ENCODE results near the gene F5.

Gene F5

DNA sequence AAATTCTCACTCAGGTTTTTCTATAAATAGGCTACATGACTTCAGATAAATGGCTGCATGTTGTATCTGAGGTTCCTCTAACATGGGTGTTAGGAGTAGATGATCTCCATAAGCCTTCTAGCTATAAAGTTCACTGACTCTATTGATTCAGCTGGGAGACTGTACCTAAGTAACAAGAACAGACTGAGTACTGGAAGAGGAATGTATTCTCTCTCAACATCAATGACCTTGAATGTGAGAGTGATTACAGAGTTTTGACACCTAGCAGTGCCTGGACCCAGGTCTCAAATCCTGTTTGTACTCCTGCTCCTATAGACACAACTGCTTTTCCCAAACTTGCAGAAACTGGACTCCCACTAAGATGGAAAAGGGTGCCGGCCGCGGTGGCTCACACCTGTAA is 91.9 kb downstream of the F5 start:
- Mint-ChIP-seq H3K9me3 (peaks cover 3% of the 10 kb centered on the region), H3K36me3 (ENCODE audit: low read depth) (no peaks in the 10 kb centered on the region), H3K27ac (no peak overlapping the region), H3K4me1 (no peaks in the 10 kb centered on the region), H3K4me3 (no peak overlapping the region), H3K27me3 (ENCODE audit: low read depth, poor library complexity) (peaks cover 3% of the 10 kb centered on the region)
- no peak for TF ChIP-seq CTCF (IDR thresholded peaks at IDR 0.05)
- DNase-seq, result no peak

GRCh38 chr1:169493251-169493650 is 93.0 kb downstream of the F5 start:
- Mint-ChIP-seq H3K4me1 (no peaks in the 10 kb centered on the region), H3K4me3 (no peak overlapping the region)

GRCh38 chr1:169491845-169492281 is 94.4 kb downstream of the F5 start:
- no peak for DNase-seq
- Mint-ChIP-seq H3K36me3 (ENCODE audit: low read depth) (peaks cover 8% of the 10 kb centered on the region), H3K9me3 (peaks cover 13% of the 10 kb centered on the region), H3K4me1 (peaks cover 13% of the 10 kb centered on the region), H3K27ac (no peak overlapping the region), H3K27me3 (ENCODE audit: low read depth, poor library complexity) (peaks cover 3% of the 10 kb centered on the region), H3K4me3 (no peak overlapping the region)
- no peak for TF ChIP-seq CTCF (IDR thresholded peaks at IDR 0.05)

More at GRCh38 chr1:169493251-169493650, 93.0 kb downstream of the F5 start:
- Mint-ChIP-seq H3K36me3 (ENCODE audit: low read depth) (no peaks in the 10 kb centered on the region), H3K27ac (no peak overlapping the region), H3K27me3 (ENCODE audit: low read depth, poor library complexity) (peaks cover 3% of the 10 kb centered on the region), H3K9me3 (peaks cover 4% of the 10 kb centered on the region)
- no peak for DNase-seq
- no peak for TF ChIP-seq CTCF (IDR thresholded peaks at IDR 0.05)

DNA sequence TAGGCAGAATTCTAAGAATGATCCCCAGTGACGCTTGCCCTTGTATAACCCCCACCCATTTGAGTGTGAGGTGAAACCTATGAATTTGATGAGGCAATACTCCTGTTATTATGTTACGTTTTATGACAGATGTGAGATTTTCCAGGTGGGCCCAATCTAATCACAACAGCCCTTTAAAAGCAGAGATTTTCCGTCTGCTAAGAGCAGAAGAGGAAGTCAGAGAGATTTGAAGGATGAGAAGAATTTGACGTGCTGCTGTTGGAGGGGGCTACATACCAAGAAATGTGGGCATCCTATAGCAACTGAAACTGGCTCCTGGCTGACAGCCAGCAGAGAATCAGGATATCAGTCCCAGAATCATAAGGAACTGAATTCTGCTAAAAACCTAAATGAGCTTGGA is 98.1 kb downstream of the F5 start:
- Mint-ChIP-seq H3K9me3 (peaks cover 13% of the 10 kb centered on the region), H3K27me3 (ENCODE audit: low read depth, poor library complexity) (no peaks in the 10 kb centered on the region), H3K4me3 (peak overlapping the region; percentile 12), H3K36me3 (ENCODE audit: low read depth) (peaks cover 8% of the 10 kb centered on the region), H3K4me1 (peaks cover 43% of the 10 kb centered on the region), H3K27ac (no peak overlapping the region)
- TF ChIP-seq CTCF (IDR thresholded peaks at IDR 0.05), result no peak
- no peak for DNase-seq

DNA sequence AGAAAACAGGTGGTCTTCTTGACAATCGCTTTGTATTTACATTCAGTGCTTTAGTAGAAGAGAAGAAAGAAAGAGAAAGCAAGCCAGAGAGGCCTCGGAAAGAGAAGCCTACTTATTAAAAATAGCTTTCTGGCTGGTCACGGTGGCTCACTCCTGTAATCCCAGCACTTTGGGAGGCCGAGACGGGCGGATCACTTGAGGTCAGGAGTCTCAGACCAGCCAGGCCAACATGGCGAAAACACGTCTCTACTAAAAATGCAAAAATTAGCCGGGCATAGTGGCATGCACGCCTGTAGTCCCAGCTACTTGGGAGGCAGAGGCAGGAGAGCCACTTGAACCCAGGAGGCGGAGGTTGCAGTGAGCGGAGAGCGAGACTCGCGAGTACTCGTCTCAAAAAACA is 98.7 kb downstream of the F5 start:
- DNase-seq, result no peak
- no peak for TF ChIP-seq CTCF (IDR thresholded peaks at IDR 0.05)
- peak overlapping the region; percentile 55 for H3K27ac Mint-ChIP-seq
- H3K4me3 Mint-ChIP-seq, result peak overlapping the region; percentile 98
- peaks cover 8% of the 10 kb centered on the region for H3K36me3 Mint-ChIP-seq (ENCODE audit: low read depth)
- H3K27me3 Mint-ChIP-seq (ENCODE audit: low read depth, poor library complexity), result no peaks in the 10 kb centered on the region
- peaks cover 13% of the 10 kb centered on the region for H3K9me3 Mint-ChIP-seq
- peaks cover 49% of the 10 kb centered on the region for H3K4me1 Mint-ChIP-seq

DNA sequence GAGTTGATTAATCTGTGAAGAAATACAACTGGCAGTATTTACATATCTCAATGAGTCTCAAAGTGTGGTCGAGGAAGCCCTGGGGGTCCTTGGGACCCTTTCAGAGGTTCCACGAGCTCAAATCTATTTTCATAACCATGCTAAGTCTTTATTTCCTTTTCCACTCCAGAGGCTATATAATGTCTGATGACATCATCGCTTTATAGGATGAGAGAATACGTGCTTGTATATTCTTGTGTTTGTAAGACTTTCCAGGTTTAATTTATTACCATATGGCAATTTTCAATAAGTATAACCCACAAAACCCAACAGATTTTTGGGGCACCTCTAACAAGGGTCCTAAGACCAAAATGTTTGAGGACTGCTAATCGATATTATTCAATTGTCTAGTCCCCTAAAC is 99.1 kb downstream of the F5 start:
- H3K27me3 Mint-ChIP-seq (ENCODE audit: low read depth, poor library complexity), result no peaks in the 10 kb centered on the region
- H3K9me3 Mint-ChIP-seq, result peaks cover 13% of the 10 kb centered on the region
- H3K4me1 Mint-ChIP-seq, result peaks cover 51% of the 10 kb centered on the region
- H3K4me3 Mint-ChIP-seq, result peak overlapping the region; percentile 98
- no peak for DNase-seq
- H3K27ac Mint-ChIP-seq, result no peak overlapping the region
- H3K36me3 Mint-ChIP-seq (ENCODE audit: low read depth), result peaks cover 8% of the 10 kb centered on the region
- TF ChIP-seq CTCF (IDR thresholded peaks at IDR 0.05), result no peak

Measured in nephron progenitor cell (in vitro differentiated cells).